GM21360 (cell line): ENCODE data around the gene GMEB1.
"Not testable (repeated sequence)": the region's sequence is repeated elsewhere in the genome, so short reads cannot be mapped to it uniquely, and the experiment has no call there.

Source experiments
- ATAC-seq: cut with Tn5 transposase; IDR thresholded peaks from one replicate; pipeline ENCODE4 v1.9.1; 2021; ENCODE audit warnings: mild to moderate bottlenecking, moderate library complexity; ENCODE audit not compliant: unreplicated experiment

Gene GMEB1

DNA sequence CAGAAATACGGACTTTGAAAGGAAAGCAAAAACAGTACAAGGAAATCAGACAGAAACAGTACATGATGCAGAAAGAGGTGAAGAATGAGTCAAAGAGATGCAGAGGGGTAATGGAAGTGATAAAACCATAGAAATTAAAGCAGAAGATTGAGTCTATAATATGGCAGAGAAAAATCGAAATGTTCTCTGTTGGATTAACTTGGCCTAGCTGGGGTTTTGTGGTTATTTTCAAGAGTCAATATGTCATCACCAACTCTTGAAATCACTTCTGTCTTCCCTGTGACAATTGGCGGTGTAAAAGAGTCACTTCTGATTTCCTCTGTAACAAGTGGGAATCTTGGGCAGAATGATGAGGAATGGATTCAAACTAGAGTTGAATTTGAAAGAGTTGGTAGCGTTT lies 75.6 kb downstream of the GMEB1 start:
- no peak for ATAC-seq

DNA sequence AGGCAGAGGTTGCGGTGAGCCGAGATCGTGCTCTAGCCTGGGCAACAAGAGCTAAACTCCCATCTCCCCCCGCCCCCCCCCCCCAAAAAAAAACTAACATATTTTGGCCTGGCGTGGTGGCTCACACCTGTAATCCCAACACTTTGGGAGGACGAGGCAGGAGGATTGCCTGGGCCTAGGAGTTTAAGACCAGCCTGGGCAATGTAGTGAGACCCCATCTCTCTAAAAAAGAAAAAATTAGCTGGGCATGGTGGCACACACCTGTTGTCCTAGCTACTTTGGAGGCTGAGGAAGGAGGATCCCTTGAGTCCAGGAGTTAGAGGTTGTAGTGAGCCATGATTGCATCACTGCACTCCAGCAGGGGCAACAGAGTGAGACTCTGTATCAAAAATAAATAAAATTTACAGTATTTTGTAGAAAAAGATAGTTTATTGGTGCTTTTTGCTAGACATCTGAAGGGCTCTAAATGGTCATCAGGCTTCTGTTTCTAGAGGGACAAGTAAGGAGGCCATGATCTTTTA lies 77.1 kb downstream of the GMEB1 start:
- ATAC-seq, result no peak

DNA sequence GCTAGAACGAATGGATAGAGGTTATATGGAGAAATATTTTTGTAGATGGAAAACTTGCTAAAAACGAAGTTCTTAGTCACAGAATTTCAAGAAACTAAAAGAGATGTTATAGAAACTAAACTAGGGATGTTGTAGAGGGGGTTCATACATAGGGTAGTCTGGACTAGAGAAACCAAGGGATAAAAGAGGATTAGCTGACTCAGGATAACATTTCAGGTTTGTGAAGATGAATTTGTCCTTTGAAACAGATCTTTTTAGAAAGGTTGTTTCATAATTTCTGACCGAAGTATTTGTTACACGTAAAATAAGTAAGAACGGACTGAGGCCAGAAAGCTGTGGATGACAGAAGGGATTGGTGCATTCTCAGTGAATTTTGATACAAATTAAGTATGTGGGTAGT lies 81.7 kb downstream of the GMEB1 start:
- ATAC-seq, result no peak

DNA sequence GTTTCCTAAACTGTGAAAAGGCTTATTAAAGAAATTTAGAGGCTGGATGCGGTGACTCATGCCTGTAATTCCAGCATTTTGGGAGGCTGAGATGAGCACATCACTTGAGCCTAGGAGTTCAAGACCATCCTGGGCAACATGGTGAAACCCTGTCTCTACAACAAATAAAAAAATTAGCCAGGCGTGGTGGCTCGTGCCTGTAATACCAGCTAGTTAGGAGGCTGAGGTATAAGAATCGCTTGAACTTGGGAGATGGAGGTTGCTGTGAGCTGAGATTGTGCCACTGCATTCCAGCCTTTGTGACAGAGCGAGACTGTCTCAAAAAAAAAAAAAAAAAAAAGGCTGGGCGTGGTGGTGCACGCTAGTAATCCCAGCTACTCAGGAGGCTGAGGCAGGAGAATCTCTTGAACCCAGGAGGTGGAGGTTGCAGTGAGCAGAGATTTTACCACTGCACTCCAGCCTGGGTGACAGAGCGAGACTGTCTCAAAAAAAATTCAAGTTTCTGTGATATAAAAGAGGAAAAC lies 82.2 kb downstream of the GMEB1 start:
- ATAC-seq, result not testable (repeated sequence)

DNA sequence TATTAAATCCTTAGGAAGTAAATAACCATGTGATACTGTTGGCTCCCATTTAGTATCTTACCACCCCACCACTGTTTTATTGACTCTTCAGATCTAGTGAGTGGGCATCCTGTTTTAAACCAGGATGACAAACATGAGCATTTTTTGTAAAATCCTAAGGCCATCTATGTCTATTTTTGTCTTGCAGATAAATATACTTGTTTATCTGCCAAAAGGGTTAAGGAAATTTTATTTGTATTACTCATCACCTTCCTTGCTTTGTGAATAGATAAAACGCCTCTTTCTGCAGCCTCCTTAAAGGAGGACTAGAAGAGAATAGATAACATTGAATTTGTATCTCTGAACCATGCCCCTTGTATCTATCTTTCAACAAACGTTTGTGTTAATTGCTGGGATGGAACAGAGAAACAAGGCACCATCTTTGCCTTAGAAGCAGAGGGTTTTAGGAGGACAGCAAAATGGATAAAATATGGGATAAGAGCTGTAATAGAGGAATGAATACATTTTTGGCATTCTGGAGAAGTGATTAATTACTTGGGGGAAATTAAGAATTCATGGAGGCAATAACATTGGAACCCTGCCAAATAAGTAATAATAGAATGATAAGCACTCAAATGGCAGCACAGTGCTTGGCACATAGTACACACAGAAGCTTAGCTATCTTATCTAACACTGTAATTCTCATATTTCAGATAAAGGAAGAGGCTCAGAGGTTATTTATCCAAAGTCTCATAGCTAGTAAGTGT lies 82.9 kb downstream of the GMEB1 start:
- no peak for ATAC-seq

DNA sequence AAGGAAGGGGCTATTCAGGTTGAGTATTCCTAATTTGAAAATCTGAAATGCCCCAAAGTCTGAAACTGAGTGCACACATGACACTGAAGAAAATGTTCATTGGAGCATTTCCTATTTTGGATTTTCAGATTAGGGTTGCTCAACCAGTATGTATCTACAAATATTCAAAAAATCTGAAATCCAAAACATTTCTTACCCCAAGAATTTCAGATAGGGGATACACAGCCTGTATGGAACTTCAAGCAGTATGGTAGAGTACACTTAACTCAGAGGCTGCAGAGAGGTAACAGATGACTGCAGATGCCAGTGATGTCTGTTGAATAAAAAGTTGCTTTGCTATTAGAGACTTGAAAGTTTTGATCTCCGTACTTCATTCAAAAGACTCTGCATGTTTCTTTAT lies 87.1 kb downstream of the GMEB1 start:
- no peak for ATAC-seq

DNA sequence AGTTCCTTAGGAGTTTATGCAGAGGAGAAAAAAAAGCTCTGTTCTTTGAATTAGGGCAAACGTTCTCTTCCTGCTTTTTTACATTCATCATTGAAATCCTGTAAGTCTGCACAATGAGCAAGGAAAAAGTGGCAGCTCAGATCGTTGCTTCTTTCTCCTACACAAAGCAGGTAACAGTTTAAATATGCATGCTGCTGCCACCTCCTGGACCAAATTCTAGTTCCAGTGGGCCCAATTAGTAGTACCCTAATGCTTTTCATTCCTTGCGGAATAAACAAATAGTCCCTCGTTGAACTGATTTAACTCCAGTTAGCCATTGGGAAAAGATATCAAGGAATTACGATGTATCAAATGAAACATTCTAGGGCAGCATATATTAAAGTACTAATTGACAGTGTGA lies 88.3 kb downstream of the GMEB1 start:
- no peak for ATAC-seq

DNA sequence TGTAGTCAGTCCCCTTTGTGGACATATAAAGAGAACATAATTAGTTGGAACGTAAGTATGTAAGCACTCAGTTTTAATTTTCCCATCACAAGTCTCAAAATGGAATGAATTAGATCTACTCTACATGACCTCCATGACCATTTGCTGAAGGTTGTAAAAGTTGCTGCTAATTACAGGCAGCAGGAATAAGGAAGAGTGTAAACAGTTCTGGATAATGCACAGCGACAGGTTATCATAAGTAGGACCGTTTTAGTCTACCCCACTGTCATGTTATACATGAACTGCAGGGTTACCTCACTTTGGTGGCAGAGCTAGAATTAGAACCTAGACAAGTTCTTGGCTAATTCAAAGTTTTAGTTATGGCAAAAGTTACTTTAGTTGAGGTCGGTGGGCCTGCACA lies 89.8 kb downstream of the GMEB1 start:
- no peak for ATAC-seq

DNA sequence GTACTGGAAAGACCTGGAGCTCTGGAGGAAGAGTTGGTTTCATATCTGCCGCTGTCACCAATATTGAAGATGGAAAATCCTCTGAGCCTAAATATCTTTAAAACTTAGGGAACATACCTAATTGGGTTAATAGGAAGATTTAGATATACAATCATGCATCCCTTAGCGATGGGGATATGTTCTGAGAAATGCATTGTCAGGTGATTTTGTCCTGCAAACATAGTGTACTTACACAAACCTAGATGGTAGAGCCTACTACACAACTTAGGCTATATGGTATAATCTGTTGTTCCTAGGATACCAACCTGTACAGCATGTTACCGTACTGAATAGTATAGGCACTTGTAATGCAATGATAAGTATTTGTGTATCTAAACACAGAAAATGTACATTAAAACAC lies 90.7 kb downstream of the GMEB1 start:
- no peak for ATAC-seq

DNA sequence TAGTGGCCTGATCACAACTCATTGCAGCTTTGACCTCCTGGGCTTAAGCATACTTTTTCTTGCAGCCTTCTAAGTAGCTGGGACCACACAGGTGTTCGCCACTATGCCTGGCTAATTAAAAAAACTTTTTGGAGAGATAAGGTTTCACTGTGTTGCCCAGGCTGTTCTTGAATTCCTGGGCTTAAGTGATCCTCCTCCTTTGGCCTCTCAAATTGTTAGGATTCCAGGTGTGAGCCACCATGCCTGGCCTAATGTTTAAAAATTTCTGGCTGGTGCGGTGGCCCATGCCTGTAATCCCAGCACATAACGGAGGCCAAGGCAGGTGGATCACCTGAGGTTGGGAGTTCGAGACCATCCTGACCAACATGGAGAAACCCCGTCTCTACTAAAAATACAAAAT lies 92.6 kb downstream of the GMEB1 start:
- no peak for ATAC-seq

DNA sequence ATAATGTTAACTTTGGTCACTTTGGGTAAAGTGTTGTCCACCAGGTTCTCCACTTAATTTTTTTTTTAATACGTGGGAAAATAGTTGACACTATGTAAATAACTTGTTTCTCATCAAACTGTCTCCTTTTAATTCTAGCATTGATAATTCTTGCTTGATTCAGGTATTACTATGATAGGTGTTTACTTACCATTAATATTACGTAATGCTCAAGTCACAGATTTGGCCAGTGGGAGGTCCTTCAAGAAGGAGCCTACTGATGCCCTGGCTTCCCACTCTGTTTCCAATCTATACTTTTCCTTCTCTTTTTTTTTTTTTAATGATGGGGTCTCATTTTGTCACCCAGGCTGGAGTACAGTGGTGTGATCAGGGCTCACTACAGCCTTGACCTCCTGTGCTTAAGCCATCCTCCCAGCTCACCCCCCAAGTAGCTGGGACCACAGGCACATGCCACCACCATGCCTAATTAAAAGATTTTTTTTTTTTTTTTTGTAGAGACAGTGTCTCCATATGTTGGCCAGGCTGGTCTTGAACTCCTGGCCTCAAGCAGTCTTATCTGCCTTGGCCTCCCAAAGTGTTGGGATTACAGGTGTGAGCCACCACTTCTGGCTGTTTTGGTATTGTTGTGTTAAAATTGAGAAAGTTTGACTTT lies 98.1 kb downstream of the GMEB1 start:
- no peak for ATAC-seq
